HEK293T (cell line): ENCODE results near the gene SPRYD3.

ENCODE experiments used
- CTBP1 ChIP-seq: fragments of 450-650 bp; IDR thresholded peaks from 2 replicates; pipeline ENCODE4 v1.6.1; 2016; ENCODE audit warnings: borderline replicate concordance
- ELF4 ChIP-seq: fragments of 450-650 bp; IDR thresholded peaks from 2 replicates; pipeline ENCODE4 v1.6.1; 2017; ENCODE audit warnings: antibody characterized with exemption
- FOXK2 ChIP-seq: fragments of 450-650 bp; IDR thresholded peaks from 2 replicates; pipeline ENCODE4 v1.6.1; 2016; ENCODE audit warnings: mild to moderate bottlenecking
- FOXM1 ChIP-seq: fragments of 450-650 bp; IDR thresholded peaks from 2 replicates; pipeline ENCODE4 v1.6.1; 2017; ENCODE audit warnings: mild to moderate bottlenecking, borderline replicate concordance
- HDGF ChIP-seq: fragments of 450-650 bp; IDR thresholded peaks from 2 replicates; pipeline ENCODE4 v1.6.1; 2017; ENCODE audit warnings: antibody characterized with exemption, borderline replicate concordance
- L3MBTL2 ChIP-seq: fragments of 450-650 bp; conservative IDR thresholded peaks from 2 replicates; pipeline ENCODE4 v1.6.1; 2016; ENCODE audit warnings: mild to moderate bottlenecking
- LEF1 ChIP-seq: fragments of 450-650 bp; IDR thresholded peaks from 2 replicates; pipeline ENCODE4 v1.6.1; 2017; ENCODE audit warnings: mild to moderate bottlenecking, borderline replicate concordance
- NFRKB ChIP-seq: fragments of 450-650 bp; IDR thresholded peaks from 2 replicates; pipeline ENCODE4 v1.6.1; 2016; ENCODE audit warnings: mild to moderate bottlenecking, moderate library complexity
- SP1 ChIP-seq: fragments of 450-650 bp; IDR thresholded peaks from 2 replicates; pipeline ENCODE4 v1.6.1; 2017
- SUZ12 ChIP-seq: fragments of 450-650 bp; IDR thresholded peaks from 2 replicates; pipeline ENCODE4 v1.6.1; 2016; ENCODE audit warnings: mild to moderate bottlenecking

DNA sequence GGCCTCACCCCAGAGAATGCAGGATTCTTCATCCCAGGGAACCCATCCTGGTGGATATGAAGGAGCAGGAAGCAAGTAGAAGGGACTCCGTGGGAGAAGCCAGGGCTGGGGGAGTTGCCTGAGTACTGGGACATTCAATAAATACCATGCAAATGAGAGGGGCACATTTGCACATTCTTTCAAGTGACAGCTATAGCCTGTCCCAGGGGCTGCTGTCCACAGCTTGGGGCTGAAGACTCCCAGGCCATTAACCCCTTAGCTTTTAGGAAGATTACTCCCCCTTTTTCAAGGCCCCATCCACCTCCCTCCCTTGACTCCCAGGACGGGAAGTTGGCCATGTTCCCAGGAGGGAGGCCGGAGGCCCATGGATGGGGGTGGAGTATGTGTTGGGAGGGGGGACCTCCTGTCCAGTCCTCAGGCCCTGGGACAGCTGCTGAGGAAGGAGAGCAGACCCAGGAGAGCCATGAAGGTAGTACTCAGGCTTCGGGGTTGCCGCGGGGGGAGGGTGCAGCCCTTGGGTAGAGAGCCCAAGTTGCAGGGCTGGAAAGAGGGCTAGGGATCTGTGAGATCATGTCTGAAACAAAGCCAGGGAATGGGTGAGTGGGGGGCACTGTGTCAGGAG lies 30.3 kb downstream of the SPRYD3 start:
- no peak for TF ChIP-seq NFRKB
- TF ChIP-seq SP1 = no peak
- no peak for TF ChIP-seq FOXM1
- TF ChIP-seq SUZ12 = no peak
- no peak for TF ChIP-seq L3MBTL2
- TF ChIP-seq LEF1 = no peak
- no peak for TF ChIP-seq ELF4
- no peak for TF ChIP-seq HDGF
- TF ChIP-seq FOXK2 = no peak
- TF ChIP-seq CTBP1 = no peak
